GM10266 (cell line): ENCODE data around the gene GPR143.

Experiments used
- DNase-seq: peaks from one replicate; pipeline ENCODE4 v3.0.0; 2012; ENCODE audit errors: extremely low spot score
- CTCF ChIP-seq: IDR thresholded peaks from 2 replicates; pipeline ENCODE4 v1.5.1; 2012; ENCODE audit warnings: mild to moderate bottlenecking, low read depth; ENCODE audit not compliant: control insufficient read depth, insufficient read depth; ENCODE audit errors: missing control alignments

Gene GPR143

DNA sequence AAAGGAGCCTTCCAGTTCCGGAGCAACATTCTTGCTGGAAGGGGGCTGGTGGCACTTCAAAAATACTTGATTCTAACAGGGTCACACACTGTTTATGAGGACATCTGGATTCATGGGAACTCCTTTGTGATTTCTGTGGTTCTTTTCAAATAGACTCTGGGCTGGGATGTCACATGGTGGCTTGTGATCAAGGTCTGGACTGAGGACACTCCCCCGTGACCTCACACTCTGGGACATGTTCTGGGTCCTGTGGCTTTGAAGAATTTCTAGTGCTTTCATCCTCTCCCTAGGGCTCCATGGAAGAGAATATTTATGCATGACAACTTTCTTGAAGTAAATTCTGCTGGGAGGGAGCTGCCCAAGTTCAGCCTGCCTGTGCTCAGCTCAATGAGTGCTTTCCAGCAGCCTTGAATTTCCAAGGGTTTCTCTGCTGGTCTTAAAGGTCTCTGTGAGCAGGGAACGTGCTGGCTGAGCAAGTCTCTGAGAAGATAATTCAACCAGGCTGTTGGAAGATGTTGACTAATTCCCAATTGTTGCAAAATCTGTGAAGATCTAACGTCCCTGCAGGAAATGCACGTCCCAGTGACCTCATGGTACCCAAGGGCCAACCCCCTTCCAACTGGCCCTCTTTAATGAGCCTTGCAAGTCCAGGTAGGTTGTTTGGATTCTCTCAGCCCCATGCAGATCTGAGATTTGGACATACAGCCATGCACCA is 36.3 kb downstream of the GPR143 start:
- no peak for DNase-seq
- no peak for TF ChIP-seq CTCF

- no peak for TF ChIP-seq CTCF
- no peak for DNase-seq
These were observed 37.4 kb downstream of the GPR143 start for GRCh38 chrX:9728261-9728660.

GRCh38 chrX:9724711-9725110 is 40.9 kb downstream of the GPR143 start:
- TF ChIP-seq CTCF: no peak
- no peak for DNase-seq

DNA sequence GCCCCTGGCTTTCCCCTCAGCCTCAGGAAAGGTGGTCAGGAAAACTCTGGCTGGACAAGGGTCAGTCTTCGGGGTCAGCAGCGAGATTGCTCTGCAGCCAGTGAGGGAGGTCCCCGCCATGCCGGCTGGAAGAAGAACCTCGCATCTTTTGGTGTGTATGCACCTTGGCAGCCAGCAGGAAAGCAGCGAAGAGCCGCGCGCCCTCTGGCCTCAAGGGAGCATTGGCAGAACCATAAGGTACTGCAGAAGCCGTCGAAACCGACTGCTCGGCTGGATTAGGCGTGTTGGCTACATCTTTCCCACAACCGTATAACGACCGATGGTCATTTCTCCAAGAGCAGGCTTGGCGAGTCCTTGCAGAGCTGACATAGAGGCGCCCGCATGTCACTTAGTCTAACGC is 48.3 kb downstream of the GPR143 start:
- TF ChIP-seq CTCF: no peak
- no peak for DNase-seq

DNA sequence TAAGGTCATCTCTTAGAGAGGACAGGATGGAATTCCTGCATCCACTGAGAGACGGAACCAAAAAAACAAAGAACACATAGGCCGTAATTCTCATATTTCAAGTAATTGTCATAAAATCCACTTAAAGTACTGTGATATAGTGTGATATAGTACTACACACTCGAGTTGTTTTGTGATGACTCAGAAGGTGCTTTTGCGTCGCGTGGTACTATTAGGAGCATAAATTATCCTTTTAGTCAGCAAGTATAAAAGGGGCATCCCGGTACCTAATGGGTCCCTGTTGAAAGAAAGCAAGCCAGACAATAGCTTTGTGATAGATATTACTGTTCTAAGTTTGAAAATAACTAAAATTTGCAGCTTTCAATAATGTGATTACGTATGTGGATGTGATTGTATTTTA is 55.3 kb downstream of the GPR143 start:
- DNase-seq: no peak
- no peak for TF ChIP-seq CTCF

GRCh38 chrX:9708923-9709553 is 56.6 kb downstream of the GPR143 start:
- peak; percentile 66 for TF ChIP-seq CTCF
- peak; percentile 50 for DNase-seq

- no peak for TF ChIP-seq CTCF
These were observed 57.6 kb downstream of the GPR143 start for GRCh38 chrX:9708086-9708485.

More at GRCh38 chrX:9708086-9708485, 57.6 kb downstream of the GPR143 start:
- no peak for DNase-seq
